ENCODE results near the gene PPP1R12C.

- TF ChIP-seq MAX (IDR thresholded peaks at IDR 0.05; ENCODE audit: low read depth, low read length) (no peak), MYC (IDR thresholded peaks at IDR 0.05; ENCODE audit: low read depth, low read length) (no peak), POLR2A (IDR thresholded peaks at IDR 0.05; ENCODE audit: extremely low read depth, insufficient read length) (no peak)
- TF ChIP-seq, protein P1, sequence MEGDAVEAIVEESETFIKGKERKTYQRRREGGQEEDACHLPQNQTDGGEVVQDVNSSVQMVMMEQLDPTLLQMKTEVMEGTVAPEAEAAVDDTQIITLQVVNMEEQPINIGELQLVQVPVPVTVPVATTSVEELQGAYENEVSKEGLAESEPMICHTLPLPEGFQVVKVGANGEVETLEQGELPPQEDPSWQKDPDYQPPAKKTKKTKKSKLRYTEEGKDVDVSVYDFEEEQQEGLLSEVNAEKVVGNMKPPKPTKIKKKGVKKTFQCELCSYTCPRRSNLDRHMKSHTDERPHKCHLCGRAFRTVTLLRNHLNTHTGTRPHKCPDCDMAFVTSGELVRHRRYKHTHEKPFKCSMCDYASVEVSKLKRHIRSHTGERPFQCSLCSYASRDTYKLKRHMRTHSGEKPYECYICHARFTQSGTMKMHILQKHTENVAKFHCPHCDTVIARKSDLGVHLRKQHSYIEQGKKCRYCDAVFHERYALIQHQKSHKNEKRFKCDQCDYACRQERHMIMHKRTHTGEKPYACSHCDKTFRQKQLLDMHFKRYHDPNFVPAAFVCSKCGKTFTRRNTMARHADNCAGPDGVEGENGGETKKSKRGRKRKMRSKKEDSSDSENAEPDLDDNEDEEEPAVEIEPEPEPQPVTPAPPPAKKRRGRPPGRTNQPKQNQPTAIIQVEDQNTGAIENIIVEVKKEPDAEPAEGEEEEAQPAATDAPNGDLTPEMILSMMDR (IDR thresholded peaks at IDR 0.05; ENCODE audit: low read depth, low read length): no peak
These were observed 12.2 kb downstream of the PPP1R12C start for GRCh38 chr19:55105237-55105636.

All from NB4 (cell line).